CD4-positive, CD25-positive, alpha-beta regulatory T cell (primary cell): Measurements from ENCODE around the gene PPM1N. TPM values are rescaled to one million over a fixed set of nuclear protein-coding genes. Genes with fewer than 3 reads are reported as not detected.
A peak's percentile ranks its signal among the peaks of the same experiment; 100 is the strongest.

Experiments used
- ATAC-seq, 2 donors: fragments of 150-1000 bp; cut with Tn5 transposase; one replicate each; pipeline ENCODE4 v1.10.0; 2021; ENCODE audit warnings: low read depth in 2 of 2, moderate number of reproducible peaks in 2 of 2, moderate library complexity in 1 of 2
- DNase-seq, 3 donors: peaks; one replicate each; pipeline versions ENCODE4 v3.0.0 to v3.0.0-alpha.2; 2012 to 2022; ENCODE audit warnings: mixed read lengths in 1 of 3
- H3K27ac ChIP-seq: one replicate; pipeline ENCODE4 v1.7.0; 2013; ENCODE audit warnings: mild to moderate bottlenecking, low read length; ENCODE audit not compliant: insufficient read depth, poor library complexity, severe bottlenecking
- H3K27me3 ChIP-seq: one replicate; pipeline ENCODE4 v1.7.0; 2013; ENCODE audit warnings: low read length; ENCODE audit not compliant: control insufficient read depth, insufficient read depth
- H3K36me3 ChIP-seq: one replicate; pipeline ENCODE4 v1.7.0; 2013; ENCODE audit warnings: mild to moderate bottlenecking, low read length, moderate library complexity; ENCODE audit not compliant: control insufficient read depth, insufficient read depth
- H3K4me1 ChIP-seq: 2 replicates; pipeline ENCODE4 v1.7.0; 2013; ENCODE audit warnings: mild to moderate bottlenecking, low read length; ENCODE audit not compliant: insufficient read depth, control insufficient read depth, poor library complexity, severe bottlenecking
- H3K4me3 ChIP-seq: one replicate; pipeline ENCODE4 v1.7.0; 2013; ENCODE audit warnings: low read depth, mild to moderate bottlenecking, low read length, moderate library complexity
- H3K9me3 ChIP-seq, 2 experiments: 1 replicate in 1 of 2; 2 replicates in 1 of 2; pipeline ENCODE4 v1.7.0; 2013; ENCODE audit warnings: low read length in 2 of 2, mild to moderate bottlenecking in 1 of 2, moderate library complexity in 1 of 2; ENCODE audit not compliant: control insufficient read depth in 2 of 2
- H3K27ac Mint-ChIP-seq, 3 donors: one replicate each; pipeline ENCODE4 v1.8.0; 2020 to 2022; ENCODE audit warnings: mild to moderate bottlenecking in 3 of 3, mixed read lengths in 3 of 3, moderate library complexity in 2 of 3
- H3K27me3 Mint-ChIP-seq: one replicate; pipeline ENCODE4 v1.8.0; 2022; ENCODE audit warnings: mild to moderate bottlenecking, mixed read lengths
- H3K36me3 Mint-ChIP-seq: one replicate; pipeline ENCODE4 v1.8.0; 2020; ENCODE audit warnings: mixed read lengths
- H3K4me1 Mint-ChIP-seq, 4 donors: one replicate each; pipeline ENCODE4 v1.8.0; 2020 to 2022; ENCODE audit warnings: mixed read lengths in 4 of 4, mild to moderate bottlenecking in 1 of 4
- H3K4me3 Mint-ChIP-seq, 4 donors: one replicate each; pipeline ENCODE4 v1.8.0; 2020 to 2022; ENCODE audit warnings: mild to moderate bottlenecking in 4 of 4, mixed read lengths in 4 of 4, moderate library complexity in 3 of 4
- H3K9me3 Mint-ChIP-seq, 7 donors: one replicate each; pipeline ENCODE4 v1.8.0; 2020 to 2022; ENCODE audit warnings: mixed read lengths in 7 of 7, mild to moderate bottlenecking in 3 of 7, moderate library complexity in 2 of 7
- polyA plus RNA-seq, 4 donors: library from polyadenylated mRNA; unstranded; fragments of 300-500 nt; fragmentation: Illumina TruSeq; gene quantifications; one replicate each; pipeline ENCODE4 v1.2.3, GENCODE V29; 2021
- total RNA-seq: library from RNA; stranded (reverse); gene quantifications from one replicate; pipeline ENCODE4 v1.2.3, GENCODE V29; 2022

The PPM1N gene
- total and polyA plus RNA-seq, 5 donors from 2014 or later = 2.3 to 6.7 (median 3.2) TPM

DNA sequence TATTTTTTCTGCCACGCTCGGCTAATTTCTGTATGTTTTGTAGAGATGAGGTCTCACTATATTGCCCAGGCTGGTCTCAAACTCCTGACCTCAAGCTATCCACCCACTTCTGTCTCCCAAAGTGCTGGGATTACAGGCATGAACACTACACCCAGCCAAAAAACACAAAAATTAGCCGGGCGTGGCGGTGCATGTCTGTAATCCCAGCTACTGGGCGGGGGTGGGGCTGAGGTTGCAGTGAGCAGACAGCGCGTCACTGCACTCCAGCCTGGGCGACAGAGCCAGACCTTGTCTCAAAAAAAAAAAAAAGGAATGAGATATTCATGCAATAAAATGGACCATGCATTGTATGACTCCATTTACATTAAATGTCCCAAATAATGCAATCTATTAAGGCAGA lies 41.2 kb downstream of the PPM1N start:
- DNase-seq = no peak
- no peak overlapping the region for H3K4me3 Mint-ChIP-seq
- no peak overlapping the region for H3K27ac Mint-ChIP-seq
- H3K4me3 ChIP-seq = no peak overlapping the region
- H3K27me3 ChIP-seq = no peaks in the 10 kb centered on the region
- H3K27ac ChIP-seq = no peak overlapping the region
- peaks cover 5 to 6% (median 6%) of the 10 kb centered on the region in 4 donors for H3K4me1 Mint-ChIP-seq
- H3K36me3 Mint-ChIP-seq = peaks cover 3% of the 10 kb centered on the region
- H3K4me1 ChIP-seq = peaks cover 5% of the 10 kb centered on the region
- H3K9me3 Mint-ChIP-seq = peaks cover 0 to 2% (median 0%) of the 10 kb centered on the region in 7 donors
- H3K36me3 ChIP-seq = no peaks in the 10 kb centered on the region
- no peak for ATAC-seq
- no peaks in the 10 kb centered on the region for H3K27me3 Mint-ChIP-seq
- peaks cover 0 to 2% of the 10 kb centered on the region in 2 experiments for H3K9me3 ChIP-seq

- H3K4me1 Mint-ChIP-seq = peaks cover 5 to 6% (median 6%) of the 10 kb centered on the region in 4 donors
- H3K27ac ChIP-seq = no peak overlapping the region
- H3K9me3 ChIP-seq = peaks cover 0 to 2% of the 10 kb centered on the region in 2 experiments
- DNase-seq (no peak), ATAC-seq (no peak)
- H3K36me3 Mint-ChIP-seq = no peaks in the 10 kb centered on the region
- H3K27me3 Mint-ChIP-seq = no peaks in the 10 kb centered on the region
- H3K36me3 ChIP-seq = no peaks in the 10 kb centered on the region
- no peak overlapping the region for H3K4me3 Mint-ChIP-seq
- H3K9me3 Mint-ChIP-seq = peaks cover 0 to 2% (median 0%) of the 10 kb centered on the region in 7 donors
- H3K27me3 ChIP-seq = no peaks in the 10 kb centered on the region
- no peak overlapping the region for H3K27ac Mint-ChIP-seq
- peaks cover 5% of the 10 kb centered on the region for H3K4me1 ChIP-seq
- no peak overlapping the region for H3K4me3 ChIP-seq
Observed at GRCh38 chr19:45542234-45542668, 44.0 kb downstream of the PPM1N start.

GRCh38 chr19:45547211-45547770 lies 49.0 kb downstream of the PPM1N start:
- no peaks in the 10 kb centered on the region for H3K9me3 ChIP-seq
- Mint-ChIP-seq H3K27me3 (no peaks in the 10 kb centered on the region), H3K4me1 (peaks cover 6% of the 10 kb centered on the region in 4 donors), H3K36me3 (peaks cover 6% of the 10 kb centered on the region), H3K9me3 (no peaks in the 10 kb centered on the region), H3K27ac (peak overlapping the region in 2 of 3 donors; percentile 59 to 89), H3K4me3 (no peak overlapping the region)
- DNase-seq = no peak
- H3K4me1 ChIP-seq = peaks cover 5% of the 10 kb centered on the region
- H3K27ac ChIP-seq = no peak overlapping the region
- no peaks in the 10 kb centered on the region for H3K27me3 ChIP-seq
- no peak overlapping the region for H3K4me3 ChIP-seq
- H3K36me3 ChIP-seq = no peaks in the 10 kb centered on the region
- no peak for ATAC-seq

GRCh38 chr19:45547965-45548609 lies 49.8 kb downstream of the PPM1N start:
- H3K27me3 ChIP-seq = no peaks in the 10 kb centered on the region

More at GRCh38 chr19:45547965-45548609, 49.8 kb downstream of the PPM1N start:
- DNase-seq (no peak), ATAC-seq (no peak)
- Histone ChIP-seq H3K9me3 (no peaks in the 10 kb centered on the region), H3K27ac (no peak overlapping the region), H3K4me3 (no peak overlapping the region), H3K4me1 (peaks cover 5% of the 10 kb centered on the region), H3K36me3 (no peaks in the 10 kb centered on the region)
- Mint-ChIP-seq H3K9me3 (no peaks in the 10 kb centered on the region), H3K4me1 (peaks cover 6% of the 10 kb centered on the region in 4 donors), H3K36me3 (peaks cover 6% of the 10 kb centered on the region), H3K4me3 (no peak overlapping the region), H3K27ac (no peak overlapping the region), H3K27me3 (no peaks in the 10 kb centered on the region)

Other genes with a start within 250 kb of the PPM1N start
- 61.0 TPM for gene MARK4, start 247.2 kb upstream of the PPM1N start, total RNA-seq
- gene MARK4, start 247.2 kb upstream of the PPM1N start, polyA plus RNA-seq = 1 to 10 TPM in 2 of 4 donors, under 1 TPM in 2; 0.38 to 1.6 (median 0.85) TPM
- gene CKM, start 175.6 kb upstream of the PPM1N start, total RNA-seq = not detected
- gene CKM, start 175.6 kb upstream of the PPM1N start, polyA plus RNA-seq = not detected
- gene KLC3, start 157.7 kb upstream of the PPM1N start, total RNA-seq = 0.54 TPM
- gene KLC3, start 157.7 kb upstream of the PPM1N start, polyA plus RNA-seq = not detected
- 15.5 TPM for gene ERCC2, start 127.9 kb upstream of the PPM1N start, total RNA-seq
- 1 to 10 TPM; 4.4 to 7.5 (median 6.4) TPM for gene ERCC2, start 127.9 kb upstream of the PPM1N start, polyA plus RNA-seq
- gene PPP1R13L, start 93.4 kb upstream of the PPM1N start, total RNA-seq = 7.4 TPM
- under 1 TPM; 0.17 to 0.94 (median 0.57) TPM for gene PPP1R13L, start 93.4 kb upstream of the PPM1N start, polyA plus RNA-seq
- 2.1 TPM for gene POLR1G, start 91.8 kb upstream of the PPM1N start, total RNA-seq
- 1 to 10 TPM; 1.6 to 3.6 (median 2.4) TPM for gene POLR1G, start 91.8 kb upstream of the PPM1N start, polyA plus RNA-seq
- 30.5 TPM for gene ERCC1, start 74.5 kb upstream of the PPM1N start, total RNA-seq
- gene ERCC1, start 74.5 kb upstream of the PPM1N start, polyA plus RNA-seq = 10 to 100 TPM; 25.9 to 28.7 (median 26.3) TPM
- 731 TPM for gene FOSB, start 30.4 kb upstream of the PPM1N start, total RNA-seq
- gene FOSB, start 30.4 kb upstream of the PPM1N start, polyA plus RNA-seq = 10 to 100 TPM in 2 of 4 donors, 1 to 10 TPM in 2; 5.2 to 12.7 (median 9.6) TPM
- 1.5 TPM for gene RTN2, start 1.4 kb upstream of the PPM1N start, total RNA-seq
- gene RTN2, start 1.4 kb upstream of the PPM1N start, polyA plus RNA-seq = under 1 TPM; 0.09 to 0.88 (median 0.28) TPM
- gene VASP, start 9.0 kb downstream of the PPM1N start, total RNA-seq = 115 TPM
- gene VASP, start 9.0 kb downstream of the PPM1N start, polyA plus RNA-seq = 10 to 100 TPM; 40.3 to 53.2 (median 50.4) TPM
- gene OPA3, start 86.4 kb downstream of the PPM1N start, total RNA-seq = 7.3 TPM
- gene OPA3, start 86.4 kb downstream of the PPM1N start, polyA plus RNA-seq = 1 to 10 TPM; 4.7 to 8.2 (median 5.9) TPM
- gene GPR4, start 103.8 kb downstream of the PPM1N start, total RNA-seq = not detected
- not detected for gene GPR4, start 103.8 kb downstream of the PPM1N start, polyA plus RNA-seq
- gene EML2, start 141.0 kb downstream of the PPM1N start, total RNA-seq = 90.0 TPM
- 10 to 100 TPM; 15.1 to 23.8 (median 18.3) TPM for gene EML2, start 141.0 kb downstream of the PPM1N start, polyA plus RNA-seq
- gene GIPR, start 169.8 kb downstream of the PPM1N start, total RNA-seq = 9.3 TPM
- gene GIPR, start 169.8 kb downstream of the PPM1N start, polyA plus RNA-seq = under 1 TPM in 3 of 4 donors, not detected in 1; 0.15 to 0.19 (median 0.17) TPM
- 271 TPM for gene SNRPD2, start 193.5 kb downstream of the PPM1N start, total RNA-seq
- gene SNRPD2, start 193.5 kb downstream of the PPM1N start, polyA plus RNA-seq = 1,000 to 10,000 TPM; 1,054 to 1,255 (median 1,105) TPM
- gene QPCTL, start 194.2 kb downstream of the PPM1N start, total RNA-seq = 10.0 TPM
- gene QPCTL, start 194.2 kb downstream of the PPM1N start, polyA plus RNA-seq = 1 to 10 TPM in 1 of 4 donors, under 1 TPM in 3; 0.37 to 1.1 (median 0.52) TPM
- gene FBXO46, start 232.5 kb downstream of the PPM1N start, total RNA-seq = 26.5 TPM
- gene FBXO46, start 232.5 kb downstream of the PPM1N start, polyA plus RNA-seq = 10 to 100 TPM in 3 of 4 donors, 1 to 10 TPM in 1; 8.0 to 12.0 (median 10.5) TPM
- gene MEIOSIN, start 235.0 kb downstream of the PPM1N start, total RNA-seq = not detected
- gene MEIOSIN, start 235.0 kb downstream of the PPM1N start, polyA plus RNA-seq = not detected